Measurements from ENCODE around the gene NELFB.
"Not testable (repeated sequence)": the region's sequence is repeated elsewhere in the genome, so short reads cannot be mapped to it uniquely, and the experiment has no call there.

The NELFB gene

GRCh38 chr9:137235424-137236237, 19.5 kb upstream of the NELFB start:
- no peak for DNase-seq

DNA sequence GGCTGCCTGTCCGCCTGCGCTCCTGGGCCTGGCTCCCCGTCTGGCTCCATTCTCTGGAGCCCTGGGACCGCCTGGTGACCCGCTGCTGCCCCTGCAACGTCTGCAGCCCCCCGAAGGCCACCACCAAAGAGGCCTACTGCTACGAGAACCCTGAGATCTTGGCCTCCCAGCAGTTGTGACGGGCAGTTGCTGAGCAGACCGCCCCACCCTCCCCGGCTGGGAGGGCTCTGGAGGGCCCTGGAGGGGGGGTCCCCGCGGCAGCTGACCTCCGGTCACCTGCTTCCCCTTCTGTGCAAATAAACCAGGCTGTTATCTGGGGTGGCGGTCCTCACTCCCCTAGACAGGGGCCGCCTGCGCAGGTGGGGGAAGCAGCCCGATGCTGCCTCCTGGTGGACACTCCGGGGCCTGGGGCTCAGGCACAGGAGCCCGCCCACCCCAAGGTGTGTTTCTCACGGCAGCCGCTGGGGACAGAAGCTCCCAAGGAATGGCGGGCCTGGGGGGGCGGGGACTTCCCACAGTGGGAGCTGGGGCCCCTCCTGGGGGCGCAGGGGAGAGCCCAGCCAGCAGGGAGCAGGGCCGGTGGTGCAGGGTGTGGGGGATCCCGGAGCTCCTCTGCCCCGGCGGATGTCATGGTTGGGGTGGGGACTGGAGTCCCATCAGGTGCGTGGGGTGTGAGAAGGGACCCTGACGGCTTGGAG, 18.7 kb upstream of the NELFB start:
- peak; percentile 96 for DNase-seq

- no peak for DNase-seq
Observed at GRCh38 chr9:137236936-137237421, 18.1 kb upstream of the NELFB start.

GRCh38 chr9:137237759-137238726, 17.1 kb upstream of the NELFB start:
- DNase-seq = no peak

DNA sequence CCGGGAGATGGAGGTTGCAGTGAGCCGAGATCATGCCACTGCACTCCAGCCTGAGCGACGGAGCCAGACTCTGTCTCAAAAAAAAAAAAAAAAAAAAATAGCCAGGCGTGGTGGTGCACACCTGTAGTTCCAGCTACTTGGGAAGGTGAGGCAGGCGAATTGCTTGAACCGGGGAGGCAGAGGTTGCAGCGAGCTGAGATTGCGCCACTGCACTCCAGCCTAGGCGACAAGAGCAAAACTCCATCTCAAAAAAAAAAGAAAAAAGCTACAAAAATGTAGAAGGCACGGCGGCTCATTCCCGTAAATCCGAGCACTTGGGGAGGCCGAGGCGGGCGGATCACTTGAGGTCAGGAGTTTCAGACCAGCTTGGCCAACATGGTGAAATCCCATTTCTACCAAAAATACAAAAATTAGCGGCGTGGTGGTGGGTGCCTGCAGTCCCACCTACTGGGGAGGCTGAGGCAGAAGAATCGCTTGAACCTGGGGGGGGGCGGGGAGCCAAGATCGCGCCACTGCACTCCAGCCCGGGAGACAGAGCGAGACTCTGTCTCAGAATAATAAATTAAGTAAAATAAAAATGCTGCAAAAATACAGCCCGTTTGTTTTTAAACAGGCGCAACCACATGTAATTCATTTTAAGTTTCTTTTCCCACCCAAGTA, 15.5 kb upstream of the NELFB start:
- not testable (repeated sequence) for DNase-seq

DNA sequence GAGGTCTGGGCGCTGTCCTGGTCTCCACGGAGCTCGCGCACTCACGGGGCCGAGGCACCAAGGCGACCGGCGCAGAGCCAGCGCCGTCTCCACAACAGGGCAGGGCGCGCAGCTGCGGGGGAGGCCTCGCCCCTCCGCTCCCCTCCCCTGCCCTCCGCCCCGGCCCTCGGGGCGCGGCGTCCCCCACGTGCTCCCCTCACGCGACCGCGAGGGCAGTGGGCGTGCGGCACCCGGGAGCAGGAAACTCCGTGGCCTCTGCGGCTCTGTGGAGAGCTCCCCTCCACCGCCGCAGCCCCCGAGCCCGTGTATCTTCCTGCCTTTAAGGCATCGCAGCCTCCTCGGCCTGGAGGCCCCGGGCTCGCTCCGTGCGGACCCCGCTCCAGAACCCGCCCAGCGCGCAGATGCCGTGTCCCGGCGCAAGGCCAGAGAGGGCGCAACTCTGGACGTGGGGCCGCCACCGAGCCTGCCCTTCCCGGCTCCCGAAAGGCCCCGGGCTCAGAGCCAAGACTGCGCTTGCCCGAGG, 14.7 kb upstream of the NELFB start:
- DNase-seq = peak; percentile 89

- peak; percentile 98 for DNase-seq
Observed at GRCh38 chr9:137240841-137241489, 14.2 kb upstream of the NELFB start, which contains the start of gene TUBB4B. TUBB4B (plus strand) TSS chr9:137241287; CDS start chr9:137241361, 74 bp downstream.

- peak; percentile 91 for DNase-seq
Observed at GRCh38 chr9:137241490-137242268, 13.4 kb upstream of the NELFB start.

DNA sequence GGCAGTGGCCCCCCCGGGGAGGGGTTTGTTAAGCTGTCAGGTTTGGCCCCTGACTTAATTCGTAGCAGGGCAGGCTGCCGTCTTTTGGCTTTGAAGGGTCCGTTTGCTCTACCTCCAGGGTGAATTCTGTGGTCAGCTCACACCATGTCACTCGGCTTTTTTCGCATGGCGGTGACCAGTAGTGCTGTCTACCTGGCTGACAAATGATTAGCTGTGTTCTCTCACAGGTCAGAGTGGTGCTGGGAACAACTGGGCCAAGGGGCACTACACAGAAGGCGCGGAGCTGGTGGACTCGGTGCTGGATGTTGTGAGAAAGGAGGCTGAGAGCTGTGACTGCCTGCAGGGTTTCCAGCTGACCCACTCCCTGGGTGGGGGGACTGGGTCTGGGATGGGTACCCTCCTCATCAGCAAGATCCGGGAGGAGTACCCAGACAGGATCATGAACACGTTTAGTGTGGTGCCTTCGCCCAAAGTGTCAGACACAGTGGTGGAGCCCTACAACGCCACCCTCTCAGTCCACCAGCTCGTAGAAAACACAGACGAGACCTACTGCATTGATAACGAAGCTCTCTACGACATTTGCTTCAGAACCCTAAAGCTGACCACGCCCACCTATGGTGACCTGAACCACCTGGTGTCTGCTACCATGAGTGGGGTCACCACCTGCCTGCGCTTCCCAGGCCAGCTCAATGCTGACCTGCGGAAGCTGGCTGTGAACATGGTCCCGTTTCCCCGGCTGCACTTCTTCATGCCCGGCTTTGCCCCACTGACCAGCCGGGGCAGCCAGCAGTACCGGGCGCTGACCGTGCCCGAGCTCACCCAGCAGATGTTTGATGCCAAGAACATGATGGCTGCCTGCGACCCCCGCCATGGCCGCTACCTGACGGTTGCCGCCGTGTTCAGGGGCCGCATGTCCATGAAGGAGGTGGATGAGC, 12.6 kb upstream of the NELFB start:
- DNase-seq = no peak

- DNase-seq = not testable (repeated sequence)
Observed at GRCh38 chr9:137243266-137243625, 11.9 kb upstream of the NELFB start.

DNA sequence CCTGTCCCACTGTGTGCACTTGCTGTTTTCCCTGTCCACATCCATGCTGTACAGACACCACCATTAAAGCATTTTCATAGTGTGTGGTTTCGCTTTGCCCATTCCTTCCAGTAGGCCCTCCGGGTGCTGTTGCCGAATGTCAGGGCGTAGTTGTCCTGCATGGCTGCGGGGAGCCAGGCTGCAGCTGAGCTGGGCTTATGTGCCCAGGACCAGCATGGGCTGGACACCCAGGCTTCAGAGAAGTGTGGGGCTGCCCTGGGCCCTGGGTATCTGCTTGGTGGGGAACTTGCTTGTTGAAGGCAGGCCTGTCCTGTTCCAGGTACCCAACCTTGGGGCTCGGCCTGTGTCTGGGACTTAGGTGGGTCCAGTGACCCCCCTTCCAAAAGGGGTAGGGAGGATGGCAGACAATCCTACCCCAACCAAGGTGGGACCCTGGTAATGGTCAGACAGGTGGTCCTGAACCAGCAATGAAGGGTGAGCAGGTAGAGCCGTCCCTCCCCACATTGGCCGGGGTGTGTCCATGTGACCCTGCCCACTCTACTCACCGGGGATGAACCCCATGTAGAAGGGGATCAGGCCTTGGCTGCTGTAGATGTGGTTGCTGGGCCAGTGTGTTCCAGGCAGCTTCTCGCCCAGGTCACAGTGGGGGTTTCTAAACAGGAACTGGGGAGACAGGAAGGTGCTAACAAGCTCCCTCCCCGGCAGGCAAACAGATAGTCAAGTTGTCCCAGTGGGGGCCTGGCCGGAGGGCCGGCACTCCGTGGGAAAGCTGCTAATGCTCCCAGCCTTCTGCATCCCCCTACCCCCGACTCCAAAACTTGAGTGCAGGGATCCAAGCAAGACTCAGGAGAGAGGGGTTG, 11.3 kb upstream of the NELFB start:
- DNase-seq = no peak

- no peak for DNase-seq
Observed at GRCh38 chr9:137244486-137245449, 10.4 kb upstream of the NELFB start.

DNA sequence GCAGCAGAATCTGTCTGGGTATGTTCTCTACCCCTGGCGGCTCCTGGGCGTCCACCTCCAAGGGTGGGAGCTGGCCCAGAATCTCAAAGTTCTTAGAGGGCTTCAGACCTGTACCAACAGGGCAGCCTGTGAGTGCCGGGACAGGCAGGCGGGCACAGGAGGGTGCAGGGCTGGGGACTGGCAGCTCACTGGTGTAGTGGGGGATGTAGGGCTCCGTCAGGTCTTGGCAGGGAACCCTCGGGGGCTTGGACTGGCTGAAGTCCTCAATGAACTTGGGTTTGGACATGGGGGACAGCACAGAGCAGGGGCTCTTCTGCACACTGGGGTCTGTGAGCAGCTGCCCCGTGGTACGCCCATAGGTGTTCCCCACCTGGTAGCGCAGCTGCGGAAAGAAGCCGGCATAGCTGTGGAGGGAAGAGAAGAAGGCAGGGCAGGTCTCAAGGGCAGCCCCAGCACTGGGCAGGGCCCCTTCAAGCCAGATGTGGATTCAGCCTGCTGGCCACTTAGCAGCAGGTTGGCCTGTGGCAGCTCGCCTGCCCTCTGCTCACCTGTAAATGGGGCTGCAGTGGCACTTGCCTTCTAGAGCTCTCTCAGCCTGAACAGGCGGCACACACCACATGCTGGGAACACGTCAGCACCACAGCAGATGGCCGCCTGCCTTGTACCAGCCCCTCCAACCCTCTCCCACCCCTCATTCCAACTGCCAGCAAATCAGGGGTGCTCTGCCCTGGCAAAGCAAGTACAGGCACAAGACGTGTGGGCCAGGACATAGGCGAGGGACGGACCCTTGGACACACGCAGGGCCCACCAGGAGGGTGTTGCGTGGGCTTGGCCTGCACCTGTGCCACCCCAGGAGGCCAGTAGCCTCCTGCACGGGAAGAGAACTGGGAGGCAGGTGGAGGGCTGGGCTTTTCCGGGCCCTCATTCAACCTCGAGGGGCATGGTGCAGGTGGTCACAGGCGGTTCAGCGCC, 9.4 kb upstream of the NELFB start:
- no peak for DNase-seq

GRCh38 chr9:137247135-137247915, 7.8 kb upstream of the NELFB start:
- no peak for DNase-seq

- DNase-seq = no peak
Observed at GRCh38 chr9:137247916-137248175, 7.3 kb upstream of the NELFB start.

All from activated effector memory CD4-positive, alpha-beta T cell treated with anti-CD3 and anti-CD28 coated beads, Interleukin-2, amount 50 U/mL, for 16 hours (primary cell).